ENCODE results near the gene MAD1L1.
"Not testable (repeated sequence)": the region's sequence is repeated elsewhere in the genome, so short reads cannot be mapped to it uniquely, and the experiment has no call there.

MAD1L1 gene

DNA sequence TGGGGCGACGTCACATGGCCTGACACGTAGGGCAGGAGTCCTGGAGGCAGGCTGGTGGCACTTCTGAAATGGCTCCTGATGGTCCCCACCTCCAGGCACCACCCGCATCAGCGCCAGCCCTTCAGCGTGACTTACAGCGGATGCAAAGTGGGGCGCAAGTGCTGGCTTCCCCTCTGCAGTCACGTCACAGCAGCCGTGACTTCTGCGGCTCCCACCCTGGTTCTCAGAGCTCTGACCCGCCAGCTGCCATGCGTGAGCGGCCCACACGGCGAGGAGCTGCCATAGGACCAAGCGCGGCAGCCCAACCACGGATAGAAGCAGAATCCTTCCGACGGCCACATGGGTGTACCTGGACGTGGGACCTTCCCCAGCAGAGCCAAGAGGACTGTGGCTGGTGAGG, 403.6 kb downstream of the MAD1L1 start:
- ChIA-PET POLR2A (ENCODE audit: low non-redundant PET) (no interaction called here), CTCF (no interaction called here)
- no peak overlapping the region for H3K27ac ChIP-seq
- DNase-seq (ENCODE audit: low spot score) = no peak
- no peak for TF ChIP-seq CTCF (conservative IDR thresholded peaks at IDR 0.05; ENCODE audit: low read depth)

DNA sequence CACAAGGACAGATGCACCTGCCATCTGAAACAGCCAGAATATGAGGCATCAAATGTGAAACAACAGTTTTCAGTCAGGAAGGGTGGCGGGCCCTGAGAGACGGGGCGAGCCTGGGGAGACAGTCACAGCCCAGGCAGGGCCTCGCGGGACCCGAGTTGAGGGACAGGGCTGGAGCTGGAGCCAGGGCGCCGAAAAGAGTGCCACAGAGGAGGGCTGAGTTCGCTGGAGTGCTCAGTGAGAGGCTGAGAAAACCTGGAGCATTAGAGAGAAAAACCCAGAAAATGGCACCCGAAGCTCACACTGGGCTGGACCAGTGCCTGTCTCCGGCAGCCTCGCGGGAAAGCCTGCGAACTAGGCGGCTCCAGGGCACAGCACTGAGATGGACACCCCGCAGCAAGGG, 404.6 kb downstream of the MAD1L1 start:
- POLR2A ChIA-PET (ENCODE audit: low non-redundant PET); DNase-seq (ENCODE audit: low spot score); H3K27ac ChIP-seq: not testable (repeated sequence)
- CTCF ChIA-PET = interaction anchor here (0.7 kb wide), 1 partner anchor 18 kb away, joined by 3 read pairs; no protein-coding TSS in a partner anchor

DNA sequence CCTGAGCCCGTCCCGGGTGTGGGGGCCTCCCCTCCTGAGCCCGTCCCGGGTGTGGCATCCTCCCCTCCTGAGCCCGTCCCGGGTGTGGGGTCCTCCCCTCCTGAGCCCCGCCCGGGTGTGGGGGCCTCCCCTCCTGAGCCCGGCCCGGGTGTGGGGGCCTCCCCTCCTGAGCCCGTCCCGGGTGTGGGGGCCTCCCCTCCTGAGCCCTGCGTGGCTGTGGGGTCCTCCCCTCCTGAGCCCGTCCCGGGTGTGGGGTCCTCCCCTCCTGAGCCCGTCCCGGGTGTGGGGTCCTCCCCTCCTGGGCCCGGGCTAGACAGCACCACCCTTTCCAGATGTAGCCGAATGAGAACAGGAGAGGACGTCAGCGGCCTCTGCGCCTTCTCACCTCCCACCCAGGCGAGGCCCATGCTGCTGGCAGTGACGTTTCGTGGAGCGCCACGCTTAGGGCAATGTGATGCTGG, 405.2 kb downstream of the MAD1L1 start:
- H3K27ac ChIP-seq; CTCF ChIA-PET; DNase-seq (ENCODE audit: low spot score); POLR2A ChIA-PET (ENCODE audit: low non-redundant PET): not testable (repeated sequence)

- CTCF ChIA-PET; POLR2A ChIA-PET (ENCODE audit: low non-redundant PET); H3K27ac ChIP-seq; DNase-seq (ENCODE audit: low spot score): not testable (repeated sequence)
Observed at GRCh38 chr7:1826931-1827330, 405.8 kb downstream of the MAD1L1 start.

GRCh38 chr7:1825897-1826741, 406.6 kb downstream of the MAD1L1 start:
- CTCF ChIA-PET = no interaction called here

DNA sequence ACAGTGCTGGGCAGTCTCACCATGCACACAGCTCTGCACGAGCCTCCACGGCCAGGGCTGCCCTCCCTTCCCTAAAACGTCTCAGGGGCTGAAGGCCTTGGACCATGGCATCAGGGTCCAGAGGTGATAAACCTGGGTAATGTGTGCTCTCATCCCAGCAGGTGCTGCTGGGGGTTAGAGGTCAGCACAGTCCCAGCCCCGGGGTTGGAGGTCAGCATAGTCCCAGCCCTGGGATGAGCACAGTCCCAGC, 407.2 kb downstream of the MAD1L1 start:
- DNase-seq (ENCODE audit: low spot score); CTCF ChIA-PET; H3K27ac ChIP-seq; POLR2A ChIA-PET (ENCODE audit: low non-redundant PET): not testable (repeated sequence)

More at GRCh38 chr7:1825897-1826741, 406.6 kb downstream of the MAD1L1 start:
- no peak overlapping the region for H3K27ac ChIP-seq
- TF ChIP-seq CTCF (conservative IDR thresholded peaks at IDR 0.05; ENCODE audit: low read depth) = no peak
- POLR2A ChIA-PET (ENCODE audit: low non-redundant PET) = no interaction called here
- DNase-seq (ENCODE audit: low spot score) = no peak

- CTCF ChIA-PET; H3K27ac ChIP-seq; POLR2A ChIA-PET (ENCODE audit: low non-redundant PET); DNase-seq (ENCODE audit: low spot score): not testable (repeated sequence)
Observed at GRCh38 chr7:1824882-1825646, 407.7 kb downstream of the MAD1L1 start.

DNA sequence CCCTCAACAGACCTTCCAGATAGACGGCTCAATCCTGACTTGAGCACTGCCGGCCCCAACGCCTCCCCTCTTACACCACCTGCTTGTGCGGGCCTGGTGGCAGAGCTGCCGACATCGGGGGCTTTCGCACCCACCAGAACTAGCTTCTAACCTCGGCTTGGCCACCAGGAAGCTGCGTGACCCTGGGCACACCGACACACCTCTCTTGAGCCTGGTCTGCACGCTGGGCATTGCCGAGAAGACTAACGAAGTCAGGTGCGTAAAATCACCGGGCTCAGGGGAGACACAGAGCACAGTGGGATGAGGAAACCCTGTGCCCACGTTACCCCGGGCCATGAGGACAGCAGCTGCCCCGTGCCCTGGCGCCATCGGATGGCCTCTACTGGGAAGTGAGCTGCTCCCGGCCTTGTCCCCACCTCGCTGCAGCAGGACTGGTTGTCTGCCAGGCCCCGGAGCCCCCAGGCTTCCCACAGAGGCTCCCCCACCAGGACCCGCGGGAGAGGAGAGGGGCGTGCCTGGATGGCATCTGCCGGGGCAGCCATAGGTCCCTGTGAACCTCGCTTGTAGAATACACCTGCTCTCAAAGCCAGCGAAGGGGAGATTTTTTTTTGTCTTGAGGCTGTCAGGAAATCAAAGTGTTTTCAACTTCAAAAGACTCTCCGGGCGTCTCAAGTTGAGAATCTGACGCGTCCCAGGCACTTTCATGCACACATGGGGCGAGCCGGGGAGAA, 408.4 kb downstream of the MAD1L1 start:
- DNase-seq (ENCODE audit: low spot score); POLR2A ChIA-PET (ENCODE audit: low non-redundant PET); H3K27ac ChIP-seq; CTCF ChIA-PET: not testable (repeated sequence)

GRCh38 chr7:1823376-1824150, 409.2 kb downstream of the MAD1L1 start:
- DNase-seq (ENCODE audit: low spot score) = no peak
- POLR2A ChIA-PET (ENCODE audit: low non-redundant PET) = no interaction called here
- CTCF ChIA-PET = no interaction called here
- H3K27ac ChIP-seq = no peak overlapping the region
- TF ChIP-seq CTCF (conservative IDR thresholded peaks at IDR 0.05; ENCODE audit: low read depth) = no peak

Measured in RWPE1 (cell line).